Neural progenitor cell (in vitro differentiated cells): ENCODE results near the gene PC. TPM values are rescaled to one million over a fixed set of nuclear protein-coding genes. Genes with fewer than 3 reads are reported as not detected.
"Not testable (repeated sequence)": the region's sequence is repeated elsewhere in the genome, so short reads cannot be mapped to it uniquely, and the experiment has no call there.

Experiments
- DNase-seq: peaks from one replicate; pipeline ENCODE4 v3.0.0-alpha.2; 2016; ENCODE audit warnings: low spot score
- H2AFZ ChIP-seq: fragments of 200-600 bp; sonication (generic); replicated peaks from 2 replicates; pipeline ENCODE4 v1.6.1; 2016; ENCODE audit warnings: antibody characterized with exemption
- H3F3A ChIP-seq: fragments of 200-600 bp; sonication (generic); 2 replicates; pipeline ENCODE4 v1.6.1; 2016; ENCODE audit warnings: antibody characterized with exemption, low read depth
- H3K27ac ChIP-seq: fragments of 200-600 bp; sonication (generic); 2 replicates; pipeline ENCODE4 v1.5.1; 2016; ENCODE audit warnings: mild to moderate bottlenecking
- H3K27me3 ChIP-seq: fragments of 200-600 bp; sonication (generic); 2 replicates; pipeline ENCODE4 v1.6.1; 2016; ENCODE audit warnings: mild to moderate bottlenecking, moderate library complexity
- H3K36me3 ChIP-seq: fragments of 200-600 bp; sonication (generic); 2 replicates; pipeline ENCODE4 v1.5.1; 2016
- H3K4me1 ChIP-seq: fragments of 200-600 bp; sonication (generic); 2 replicates; pipeline ENCODE4 v1.6.1; 2016; ENCODE audit warnings: mixed run types
- H3K4me2 ChIP-seq: fragments of 200-600 bp; sonication (generic); 2 replicates; pipeline ENCODE4 v1.6.1; 2016
- H3K4me3 ChIP-seq: fragments of 200-600 bp; sonication (generic); 2 replicates; pipeline ENCODE4 v1.5.1; 2016
- H3K79me2 ChIP-seq: fragments of 200-600 bp; sonication (generic); 2 replicates; pipeline ENCODE4 v1.6.1; 2016; ENCODE audit warnings: low read depth
- H3K9ac ChIP-seq: fragments of 200-600 bp; sonication (generic); 2 replicates; pipeline ENCODE4 v1.6.1; 2016
- H3K9me3 ChIP-seq: fragments of 200-600 bp; sonication (generic); 2 replicates; pipeline ENCODE4 v1.5.1; 2016; ENCODE audit warnings: low read depth
- H4K20me1 ChIP-seq: fragments of 200-600 bp; sonication (generic); 2 replicates; pipeline ENCODE4 v1.6.1; 2016; ENCODE audit warnings: low read depth
- H3K27ac Mint-ChIP-seq: 3 replicates; pipeline ENCODE4 v1.8.0; 2021; ENCODE audit warnings: mixed read lengths
- H3K27me3 Mint-ChIP-seq: 2 replicates; pipeline ENCODE4 v1.8.0; 2022; ENCODE audit warnings: low read depth, mild to moderate bottlenecking, inconsistent platforms, moderate library complexity, mixed read lengths; ENCODE audit not compliant: insufficient read depth
- H3K36me3 Mint-ChIP-seq: 3 replicates; pipeline ENCODE4 v1.8.0; 2021; ENCODE audit warnings: mixed read lengths
- H3K4me1 Mint-ChIP-seq: 3 replicates; pipeline ENCODE4 v1.8.0; 2021; ENCODE audit warnings: mixed read lengths
- H3K4me3 Mint-ChIP-seq: 3 replicates; pipeline ENCODE4 v1.8.0; 2021; ENCODE audit warnings: mild to moderate bottlenecking, moderate library complexity, mixed read lengths
- H3K9me3 Mint-ChIP-seq: 3 replicates; pipeline ENCODE4 v1.8.0; 2020; ENCODE audit warnings: mixed read lengths
- CTCF ChIP-seq: fragments of 200-600 bp; sonication (generic); IDR thresholded peaks from 2 replicates; pipeline ENCODE4 v1.5.1; 2017; ENCODE audit warnings: antibody characterized with exemption, mild to moderate bottlenecking
- EZH2 ChIP-seq: fragments of 200-600 bp; sonication (generic); IDR thresholded peaks from 2 replicates; pipeline ENCODE4 v1.6.1; 2017; ENCODE audit warnings: antibody characterized with exemption, mild to moderate bottlenecking, moderate library complexity
- EZH2phosphoT487 ChIP-seq: fragments of 200-600 bp; sonication (generic); IDR thresholded peaks from 2 replicates; pipeline ENCODE4 v1.6.1; 2017; ENCODE audit warnings: antibody characterized with exemption
- total RNA-seq: library from RNA; depleted of rRNA; stranded (reverse); fragments of >200 nt; gene quantifications from 2 replicates; pipeline ENCODE4 v1.2.3, GENCODE V29; 2015; ENCODE audit warnings: low replicate concordance

The PC gene
- total RNA-seq, 1 donor from 2014 or later: 11.4 TPM

- Histone ChIP-seq H3K9ac (no peak overlapping the region), H3F3A (peaks cover 11% of the 10 kb centered on the region), H2AFZ (no peak overlapping the region), H3K79me2 (no peaks in the 10 kb centered on the region), H3K4me1 (peaks cover 10% of the 10 kb centered on the region), H3K27me3 (peaks cover 7% of the 10 kb centered on the region), H4K20me1 (no peaks in the 10 kb centered on the region), H3K4me3 (no peak overlapping the region), H3K4me2 (no peak overlapping the region), H3K9me3 (no peaks in the 10 kb centered on the region), H3K36me3 (no peaks in the 10 kb centered on the region), H3K27ac (no peak overlapping the region)
- TF ChIP-seq EZH2phosphoT487: no peak
- no peak for TF ChIP-seq EZH2
- TF ChIP-seq CTCF: no peak
- H3K4me1 Mint-ChIP-seq: peaks cover 21% of the 10 kb centered on the region
- H3K36me3 Mint-ChIP-seq: no peaks in the 10 kb centered on the region
- H3K9me3 Mint-ChIP-seq: no peaks in the 10 kb centered on the region
- peaks cover 30% of the 10 kb centered on the region for H3K27me3 Mint-ChIP-seq
- H3K4me3 Mint-ChIP-seq: no peak overlapping the region
- H3K27ac Mint-ChIP-seq: no peak overlapping the region
- DNase-seq: no peak
Observed at GRCh38 chr11:66999555-66999954, 41.4 kb upstream of the PC start.

GRCh38 chr11:66996609-66997273 lies 38.6 kb upstream of the PC start:
- Histone ChIP-seq H3K4me1 (no peaks in the 10 kb centered on the region), H3K27ac (no peak overlapping the region), H3F3A (no peaks in the 10 kb centered on the region), H2AFZ (no peak overlapping the region), H3K27me3 (no peaks in the 10 kb centered on the region), H3K4me3 (no peak overlapping the region), H3K4me2 (no peak overlapping the region), H3K36me3 (no peaks in the 10 kb centered on the region), H3K79me2 (no peaks in the 10 kb centered on the region), H3K9me3 (no peaks in the 10 kb centered on the region), H4K20me1 (no peaks in the 10 kb centered on the region), H3K9ac (no peak overlapping the region)
- TF ChIP-seq CTCF (no peak), EZH2phosphoT487 (no peak)
- H3K4me3 Mint-ChIP-seq: peak overlapping the region; percentile 39
- DNase-seq: no peak
- peaks cover 14% of the 10 kb centered on the region for H3K27me3 Mint-ChIP-seq
- peaks cover under 1% of the 10 kb centered on the region for H3K4me1 Mint-ChIP-seq
- no peaks in the 10 kb centered on the region for H3K36me3 Mint-ChIP-seq
- H3K27ac Mint-ChIP-seq: peak overlapping the region; percentile 20
- no peaks in the 10 kb centered on the region for H3K9me3 Mint-ChIP-seq

- no peaks in the 10 kb centered on the region for H3K9me3 Mint-ChIP-seq
- peaks cover 15% of the 10 kb centered on the region for H3K4me1 Mint-ChIP-seq
- H3K4me3 Mint-ChIP-seq: peak overlapping the region; percentile 17
Observed at GRCh38 chr11:66992041-66992440, 33.9 kb upstream of the PC start.

GRCh38 chr11:66989360-66989759 lies 31.2 kb upstream of the PC start:
- not testable (repeated sequence) for H3K36me3 ChIP-seq, H3K79me2 ChIP-seq, H3K27me3 ChIP-seq, H3K4me1 ChIP-seq, H3K4me3 ChIP-seq, H3K4me3 Mint-ChIP-seq, H3K9ac ChIP-seq, H3K36me3 Mint-ChIP-seq, H3K27ac ChIP-seq, H3K9me3 ChIP-seq, H3K27ac Mint-ChIP-seq, H3K4me2 ChIP-seq, H3F3A ChIP-seq, DNase-seq, H4K20me1 ChIP-seq, H3K9me3 Mint-ChIP-seq, H2AFZ ChIP-seq
- H3K27me3 Mint-ChIP-seq: peaks cover 20% of the 10 kb centered on the region
- peaks cover 16% of the 10 kb centered on the region for H3K4me1 Mint-ChIP-seq

More at GRCh38 chr11:66992041-66992440, 33.9 kb upstream of the PC start:
- H3K4me3 ChIP-seq: no peak overlapping the region
- H3K27ac Mint-ChIP-seq: no peak overlapping the region
- peaks cover 19% of the 10 kb centered on the region for H3K27me3 Mint-ChIP-seq
- no peak for DNase-seq
- H3K4me2 ChIP-seq: no peak overlapping the region
- H3K9me3 ChIP-seq: no peaks in the 10 kb centered on the region
- no peak overlapping the region for H3K27ac ChIP-seq
- H3K79me2 ChIP-seq: no peaks in the 10 kb centered on the region
- H2AFZ ChIP-seq: no peak overlapping the region
- H3K36me3 Mint-ChIP-seq: no peaks in the 10 kb centered on the region
- H3K4me1 ChIP-seq: no peaks in the 10 kb centered on the region
- TF ChIP-seq EZH2 (no peak), CTCF (no peak), EZH2phosphoT487 (no peak)
- no peaks in the 10 kb centered on the region for H3K36me3 ChIP-seq
- H4K20me1 ChIP-seq: no peaks in the 10 kb centered on the region
- no peaks in the 10 kb centered on the region for H3F3A ChIP-seq
- H3K27me3 ChIP-seq: no peaks in the 10 kb centered on the region
- no peak overlapping the region for H3K9ac ChIP-seq

- H3K27ac ChIP-seq, H3K27ac Mint-ChIP-seq, H3K9me3 Mint-ChIP-seq, H3K9ac ChIP-seq, DNase-seq, H3F3A ChIP-seq, H3K4me3 ChIP-seq, H3K27me3 ChIP-seq, H3K4me2 ChIP-seq, H4K20me1 ChIP-seq, H3K4me3 Mint-ChIP-seq, H3K9me3 ChIP-seq, H3K79me2 ChIP-seq, H3K36me3 ChIP-seq, H3K4me1 ChIP-seq, H2AFZ ChIP-seq, H3K36me3 Mint-ChIP-seq: not testable (repeated sequence)
- peaks cover 21% of the 10 kb centered on the region for H3K27me3 Mint-ChIP-seq
- peaks cover 16% of the 10 kb centered on the region for H3K4me1 Mint-ChIP-seq
Observed at GRCh38 chr11:66988741-66989140, 30.6 kb upstream of the PC start.
